Testis (tissue), 2 donors: Measurements from ENCODE around the gene HDAC1.

Experiments used
- POLR2A ChIP-seq: fragments of 450-650 bp; IDR thresholded peaks from one replicate; pipeline ENCODE4 v1.6.1; 2017; ENCODE audit warnings: antibody characterized with exemption, mild to moderate bottlenecking, moderate library complexity
- TF ChIP-seq, protein P1 (sequence below), 3 experiments: fragments of 450-650 bp in 2 of 3; fragments of 200-600 bp in 1 of 3; sonication (generic) in 1 of 3; IDR thresholded peaks; one replicate each; pipeline ENCODE4 v1.5.1; 2016 to 2019; ENCODE audit warnings: antibody characterized with exemption in 3 of 3, mild to moderate bottlenecking in 2 of 3, moderate library complexity in 1 of 3

GRCh38 chr1:32338637-32339145 is 46.8 kb downstream of the HDAC1 start:
- TF ChIP-seq, protein P1, sequence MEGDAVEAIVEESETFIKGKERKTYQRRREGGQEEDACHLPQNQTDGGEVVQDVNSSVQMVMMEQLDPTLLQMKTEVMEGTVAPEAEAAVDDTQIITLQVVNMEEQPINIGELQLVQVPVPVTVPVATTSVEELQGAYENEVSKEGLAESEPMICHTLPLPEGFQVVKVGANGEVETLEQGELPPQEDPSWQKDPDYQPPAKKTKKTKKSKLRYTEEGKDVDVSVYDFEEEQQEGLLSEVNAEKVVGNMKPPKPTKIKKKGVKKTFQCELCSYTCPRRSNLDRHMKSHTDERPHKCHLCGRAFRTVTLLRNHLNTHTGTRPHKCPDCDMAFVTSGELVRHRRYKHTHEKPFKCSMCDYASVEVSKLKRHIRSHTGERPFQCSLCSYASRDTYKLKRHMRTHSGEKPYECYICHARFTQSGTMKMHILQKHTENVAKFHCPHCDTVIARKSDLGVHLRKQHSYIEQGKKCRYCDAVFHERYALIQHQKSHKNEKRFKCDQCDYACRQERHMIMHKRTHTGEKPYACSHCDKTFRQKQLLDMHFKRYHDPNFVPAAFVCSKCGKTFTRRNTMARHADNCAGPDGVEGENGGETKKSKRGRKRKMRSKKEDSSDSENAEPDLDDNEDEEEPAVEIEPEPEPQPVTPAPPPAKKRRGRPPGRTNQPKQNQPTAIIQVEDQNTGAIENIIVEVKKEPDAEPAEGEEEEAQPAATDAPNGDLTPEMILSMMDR (IDR thresholded peaks at IDR 0.05) = no peak
- no peak for TF ChIP-seq POLR2A
